Activated CD4-positive, CD25-positive, alpha-beta regulatory T cell treated with anti-CD3 and anti-CD28 coated beads, Interleukin-2, amount 50 U/mL, for 72 hours (primary cell): Measurements from ENCODE around the gene SPATA17.
"Not testable (repeated sequence)": the region's sequence is repeated elsewhere in the genome, so short reads cannot be mapped to it uniquely, and the experiment has no call there.

ENCODE experiments used
- DNase-seq: peaks from one replicate; pipeline ENCODE4 v3.0.0; 2021

The SPATA17 gene

GRCh38 chr1:217681806-217682205 lies 50.7 kb downstream of the SPATA17 start:
- no peak for DNase-seq

- DNase-seq, result no peak
Observed at GRCh38 chr1:217687511-217687910, 56.4 kb downstream of the SPATA17 start.

- not testable (repeated sequence) for DNase-seq
Observed at GRCh38 chr1:217696140-217696539, 65.0 kb downstream of the SPATA17 start.

GRCh38 chr1:217703326-217703725 lies 72.2 kb downstream of the SPATA17 start:
- no peak for DNase-seq

GRCh38 chr1:217712925-217713597 lies 81.9 kb downstream of the SPATA17 start:
- DNase-seq, result no peak

- DNase-seq, result no peak
Observed at GRCh38 chr1:217715681-217716080, 84.5 kb downstream of the SPATA17 start.

GRCh38 chr1:217717959-217718358 lies 86.8 kb downstream of the SPATA17 start:
- no peak for DNase-seq

- DNase-seq, result no peak
Observed at GRCh38 chr1:217718873-217719272, 87.7 kb downstream of the SPATA17 start.

GRCh38 chr1:217721692-217722091 lies 90.5 kb downstream of the SPATA17 start:
- DNase-seq, result no peak

GRCh38 chr1:217734973-217735372 lies 103.8 kb downstream of the SPATA17 start:
- DNase-seq, result no peak

- DNase-seq, result no peak
Observed at GRCh38 chr1:217747156-217747769, 116.1 kb downstream of the SPATA17 start.

GRCh38 chr1:217769768-217770167 lies 138.6 kb downstream of the SPATA17 start:
- no peak for DNase-seq

GRCh38 chr1:217770918-217771317 lies 139.8 kb downstream of the SPATA17 start:
- no peak for DNase-seq

GRCh38 chr1:217776693-217777092 lies 145.5 kb downstream of the SPATA17 start:
- DNase-seq, result no peak

GRCh38 chr1:217781056-217781455 lies 149.9 kb downstream of the SPATA17 start:
- DNase-seq, result no peak

- DNase-seq, result no peak
Observed at GRCh38 chr1:217791091-217791490, 159.9 kb downstream of the SPATA17 start.

GRCh38 chr1:217805792-217806191 lies 174.6 kb downstream of the SPATA17 start:
- no peak for DNase-seq

GRCh38 chr1:217812175-217812574 lies 181.0 kb downstream of the SPATA17 start:
- DNase-seq, result no peak

- no peak for DNase-seq
Observed at GRCh38 chr1:217813031-217813430, 181.9 kb downstream of the SPATA17 start.

- DNase-seq, result no peak
Observed at GRCh38 chr1:217837691-217838090, 206.5 kb downstream of the SPATA17 start.

- DNase-seq, result no peak
Observed at GRCh38 chr1:217839161-217839560, 208.0 kb downstream of the SPATA17 start.

- no peak for DNase-seq
Observed at GRCh38 chr1:217846733-217847132, 215.6 kb downstream of the SPATA17 start.

GRCh38 chr1:217847643-217848042 lies 216.5 kb downstream of the SPATA17 start:
- DNase-seq, result no peak

GRCh38 chr1:217856342-217857034 lies 225.3 kb downstream of the SPATA17 start:
- DNase-seq, result no peak
